ENCODE data around the gene RPL37.

RPL37 gene

GRCh38 chr5:40781843-40782409, 53.1 kb downstream of the RPL37 start:
- Histone ChIP-seq H3F3A (ENCODE audit: insufficient read depth) (0 out of 2 replicates have a peak, but pooled peaks cover 3% of the 10 kb centered on the region), H3K4me2 (ENCODE audit: low read depth, low read length, poor library complexity, severe bottlenecking) (no peak overlapping the region), H3K79me2 (ENCODE audit: insufficient read depth, low read length) (peaks cover 89% of the 10 kb centered on the region), H4K20me1 (ENCODE audit: low read depth, low read length) (peaks cover 21% of the 10 kb centered on the region), H3K9ac (ENCODE audit: low read length) (no peak overlapping the region), H3K27ac (ENCODE audit: low read depth, low read length) (no peak overlapping the region), H3K9me3 (ENCODE audit: insufficient read depth, low read length) (no peaks in the 10 kb centered on the region), H3K36me3 (ENCODE audit: low read length) (no peaks in the 10 kb centered on the region), H2AFZ (ENCODE audit: low read depth, low read length, severe bottlenecking) (no peak overlapping the region), H3K27me3 (ENCODE audit: low read length) (no peaks in the 10 kb centered on the region), H3K9me2 (replicated peaks; ENCODE audit: insufficient read depth, low read length) (no peaks in the 10 kb centered on the region), H3K4me3 (ENCODE audit: insufficient read depth, low read length, poor library complexity, severe bottlenecking) (no peak overlapping the region)
- TF ChIP-seq EZH2phosphoT487 (conservative IDR thresholded peaks at IDR 0.05; ENCODE audit: low read length): no peak
- no peak for TF ChIP-seq CTCF (IDR thresholded peaks at IDR 0.05; ENCODE audit: insufficient read depth, low read length, poor library complexity, severe bottlenecking)

- no peaks in the 10 kb centered on the region for H3K9me2 ChIP-seq (replicated peaks; ENCODE audit: insufficient read depth, low read length)
- no peak overlapping the region for H3K27ac ChIP-seq (ENCODE audit: low read depth, low read length)
- H3K9me3 ChIP-seq (ENCODE audit: insufficient read depth, low read length): no peaks in the 10 kb centered on the region
- H3F3A ChIP-seq (ENCODE audit: insufficient read depth): 0 out of 2 replicates have a peak, but pooled peaks cover 3% of the 10 kb centered on the region
- no peak overlapping the region for H2AFZ ChIP-seq (ENCODE audit: low read depth, low read length, severe bottlenecking)
- H3K79me2 ChIP-seq (ENCODE audit: insufficient read depth, low read length): peaks cover 78% of the 10 kb centered on the region
- peaks cover 3% of the 10 kb centered on the region; the same call in 1 of the 2 replicates for H3K36me3 ChIP-seq (ENCODE audit: low read length)
- no peaks in the 10 kb centered on the region for H3K27me3 ChIP-seq (ENCODE audit: low read length)
- H4K20me1 ChIP-seq (ENCODE audit: low read depth, low read length): peaks cover 21% of the 10 kb centered on the region
- no peak overlapping the region for H3K4me2 ChIP-seq (ENCODE audit: low read depth, low read length, poor library complexity, severe bottlenecking)
- TF ChIP-seq EZH2phosphoT487 (conservative IDR thresholded peaks at IDR 0.05; ENCODE audit: low read length) (no peak), CTCF (IDR thresholded peaks at IDR 0.05; ENCODE audit: insufficient read depth, low read length, poor library complexity, severe bottlenecking) (no peak)
- H3K4me3 ChIP-seq (ENCODE audit: insufficient read depth, low read length, poor library complexity, severe bottlenecking): no peak overlapping the region
- no peak overlapping the region for H3K9ac ChIP-seq (ENCODE audit: low read length)
Observed at GRCh38 chr5:40780858-40781257, 54.2 kb downstream of the RPL37 start.

GRCh38 chr5:40780199-40780598, 54.8 kb downstream of the RPL37 start:
- H3K9me2 ChIP-seq (replicated peaks; ENCODE audit: insufficient read depth, low read length): no peaks in the 10 kb centered on the region
- no peak overlapping the region for H3K27ac ChIP-seq (ENCODE audit: low read depth, low read length)
- H3K4me2 ChIP-seq (ENCODE audit: low read depth, low read length, poor library complexity, severe bottlenecking): no peak overlapping the region
- TF ChIP-seq CTCF (IDR thresholded peaks at IDR 0.05; ENCODE audit: insufficient read depth, low read length, poor library complexity, severe bottlenecking) (no peak), EZH2phosphoT487 (conservative IDR thresholded peaks at IDR 0.05; ENCODE audit: low read length) (no peak)
- H2AFZ ChIP-seq (ENCODE audit: low read depth, low read length, severe bottlenecking): no peak overlapping the region
- H3K9me3 ChIP-seq (ENCODE audit: insufficient read depth, low read length): no peaks in the 10 kb centered on the region
- H3K27me3 ChIP-seq (ENCODE audit: low read length): no peaks in the 10 kb centered on the region
- H3K9ac ChIP-seq (ENCODE audit: low read length): no peak overlapping the region
- no peak overlapping the region for H3K4me3 ChIP-seq (ENCODE audit: insufficient read depth, low read length, poor library complexity, severe bottlenecking)
- peaks cover 21% of the 10 kb centered on the region for H4K20me1 ChIP-seq (ENCODE audit: low read depth, low read length)
- H3K36me3 ChIP-seq (ENCODE audit: low read length): peaks cover 9% of the 10 kb centered on the region
- 0 out of 2 replicates have a peak, but pooled peaks cover 3% of the 10 kb centered on the region for H3F3A ChIP-seq (ENCODE audit: insufficient read depth)
- H3K79me2 ChIP-seq (ENCODE audit: insufficient read depth, low read length): peaks cover 72% of the 10 kb centered on the region

All from SU-DHL-6 (cell line).